Parathyroid adenoma (tissue), 2 donors: ENCODE results near the gene TMX1.

Experiments
- H2AFZ ChIP-seq: fragments of 300-600 bp; sonication (generic); one replicate; pipeline ENCODE4 v1.7.0; 2017; ENCODE audit warnings: antibody characterized with exemption, mild to moderate bottlenecking
- H3K27ac ChIP-seq: fragments of 300-600 bp; sonication (generic); one replicate; pipeline ENCODE4 v1.7.0; 2017
- H3K27me3 ChIP-seq: fragments of 300-600 bp; sonication (generic); one replicate; pipeline ENCODE4 v1.7.0; 2017; ENCODE audit warnings: low read length; ENCODE audit not compliant: control insufficient read depth, insufficient read depth
- H3K36me3 ChIP-seq: fragments of 300-600 bp; sonication (generic); one replicate; pipeline ENCODE4 v1.7.0; 2017; ENCODE audit warnings: low read length; ENCODE audit not compliant: control insufficient read depth, insufficient read depth
- H3K4me1 ChIP-seq: fragments of 300-600 bp; sonication (generic); one replicate; pipeline ENCODE4 v1.7.0; 2017; ENCODE audit warnings: control low read depth
- H3K4me2 ChIP-seq: fragments of 300-600 bp; sonication (generic); one replicate; pipeline ENCODE4 v1.7.0; 2017; ENCODE audit warnings: low read length
- H3K4me3 ChIP-seq: fragments of 300-600 bp; sonication (generic); one replicate; pipeline ENCODE4 v1.7.0; 2017; ENCODE audit warnings: low read depth, low read length
- H3K79me2 ChIP-seq: fragments of 300-600 bp; sonication (generic); one replicate; pipeline ENCODE4 v1.7.0; 2017; ENCODE audit warnings: control low read depth
- H3K9ac ChIP-seq: fragments of 300-600 bp; sonication (generic); one replicate; pipeline ENCODE4 v1.7.0; 2017; ENCODE audit warnings: mild to moderate bottlenecking
- H3K9me3 ChIP-seq: fragments of 300-600 bp; sonication (generic); one replicate; pipeline ENCODE4 v1.7.0; 2017; ENCODE audit warnings: low read length; ENCODE audit not compliant: control insufficient read depth
- CTCF ChIP-seq: fragments of 300-600 bp; sonication (generic); IDR thresholded peaks from one replicate; pipeline ENCODE4 v1.7.0; 2017; ENCODE audit warnings: antibody characterized with exemption, mild to moderate bottlenecking
- donor health status: primary hyperparathyroidism.

The TMX1 gene

DNA sequence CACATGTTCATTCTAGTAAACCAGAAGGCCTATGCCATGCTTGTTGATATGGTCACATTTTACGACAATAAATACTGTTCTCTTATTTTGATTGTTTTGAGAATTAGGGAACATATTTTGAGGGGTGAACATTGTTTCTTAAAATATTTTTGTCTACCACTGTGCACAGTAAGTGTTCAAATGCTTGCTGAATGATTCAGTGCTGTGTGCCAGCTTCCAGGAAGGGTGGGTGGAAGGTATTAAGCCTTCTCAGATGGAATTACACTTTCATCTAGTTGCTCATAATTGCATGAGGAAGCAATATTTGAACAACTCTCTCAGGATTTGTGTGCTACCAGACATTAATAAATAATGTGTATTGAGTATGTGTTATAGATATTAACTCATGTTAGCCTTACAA lies 15.5 kb upstream of the TMX1 start:
- no peak for TF ChIP-seq CTCF
- Histone ChIP-seq H3K27ac (no peak overlapping the region), H3K27me3 (no peaks in the 10 kb centered on the region), H3K79me2 (no peaks in the 10 kb centered on the region), H3K9me3 (no peaks in the 10 kb centered on the region), H3K4me3 (no peak overlapping the region), H3K9ac (no peak overlapping the region), H3K36me3 (no peaks in the 10 kb centered on the region), H3K4me1 (no peaks in the 10 kb centered on the region), H3K4me2 (no peak overlapping the region), H2AFZ (no peak overlapping the region)

- no peak overlapping the region for H3K4me2 ChIP-seq
Observed at GRCh38 chr14:51225751-51226150, 14.3 kb upstream of the TMX1 start.

DNA sequence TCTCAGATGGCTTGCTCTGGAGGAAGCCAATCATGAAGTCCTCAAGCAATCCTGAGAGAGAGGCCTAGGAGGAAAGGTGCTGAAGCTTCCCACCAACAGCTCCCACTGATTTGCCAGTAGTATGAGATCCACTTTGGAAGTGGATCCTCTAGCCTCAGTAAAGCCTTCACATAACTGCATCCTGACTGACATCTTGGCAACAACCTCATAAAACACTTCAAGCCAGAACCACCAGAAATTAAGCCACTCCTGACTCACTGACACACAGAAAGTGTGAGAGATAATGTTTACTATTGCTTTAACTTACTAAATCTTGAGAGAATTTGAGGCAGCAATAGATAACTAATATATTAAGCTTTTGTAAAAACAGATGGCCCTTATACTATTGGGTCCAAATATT lies 11.7 kb upstream of the TMX1 start:
- H2AFZ ChIP-seq = no peak overlapping the region
- no peaks in the 10 kb centered on the region for H3K36me3 ChIP-seq
- H3K9me3 ChIP-seq = no peaks in the 10 kb centered on the region
- TF ChIP-seq CTCF = no peak
- H3K9ac ChIP-seq = no peak overlapping the region
- no peaks in the 10 kb centered on the region for H3K27me3 ChIP-seq
- no peak overlapping the region for H3K4me2 ChIP-seq
- no peaks in the 10 kb centered on the region for H3K79me2 ChIP-seq
- H3K4me3 ChIP-seq = no peak overlapping the region
- H3K4me1 ChIP-seq = no peaks in the 10 kb centered on the region
- H3K27ac ChIP-seq = no peak overlapping the region

More at GRCh38 chr14:51225751-51226150, 14.3 kb upstream of the TMX1 start:
- Histone ChIP-seq H3K9me3 (no peaks in the 10 kb centered on the region), H3K4me1 (no peaks in the 10 kb centered on the region), H3K27me3 (no peaks in the 10 kb centered on the region), H3K9ac (no peak overlapping the region), H2AFZ (no peak overlapping the region), H3K27ac (no peak overlapping the region), H3K79me2 (no peaks in the 10 kb centered on the region), H3K4me3 (no peak overlapping the region), H3K36me3 (no peaks in the 10 kb centered on the region)
- TF ChIP-seq CTCF = no peak

- no peaks in the 10 kb centered on the region for H3K79me2 ChIP-seq
- no peaks in the 10 kb centered on the region for H3K9me3 ChIP-seq
- H3K4me1 ChIP-seq = no peaks in the 10 kb centered on the region
- H3K9ac ChIP-seq = no peak overlapping the region
- no peak overlapping the region for H3K27ac ChIP-seq
- H2AFZ ChIP-seq = no peak overlapping the region
- no peak overlapping the region for H3K4me3 ChIP-seq
- no peak overlapping the region for H3K4me2 ChIP-seq
- no peaks in the 10 kb centered on the region for H3K36me3 ChIP-seq
- no peaks in the 10 kb centered on the region for H3K27me3 ChIP-seq
- no peak for TF ChIP-seq CTCF
Observed at GRCh38 chr14:51228890-51229289, 11.2 kb upstream of the TMX1 start.

DNA sequence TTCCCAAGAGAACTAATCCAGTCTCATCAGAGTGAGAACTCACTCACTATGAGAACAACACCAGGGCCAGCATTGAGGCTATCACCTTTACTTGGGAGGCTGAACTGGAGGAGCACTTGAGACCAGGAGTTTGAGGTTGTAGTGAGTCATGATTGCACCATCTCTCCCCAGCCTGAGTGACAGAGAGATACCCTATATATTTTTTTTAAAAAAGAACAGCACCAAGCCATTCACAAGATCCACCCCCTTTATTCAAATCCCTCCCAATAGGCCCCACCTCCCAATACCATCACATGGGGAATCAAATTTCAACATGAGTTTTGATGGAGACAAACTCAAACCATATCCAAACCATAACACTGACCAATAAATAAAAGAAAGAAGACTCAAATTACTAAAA lies 3.7 kb upstream of the TMX1 start:
- no peak for TF ChIP-seq CTCF
- H3K27me3 ChIP-seq = no peaks in the 10 kb centered on the region

More for the DNA sequence above, 3.7 kb upstream of the TMX1 start:
- Histone ChIP-seq H3K4me3 (no peak overlapping the region), H3K27ac (no peak overlapping the region), H3K4me2 (no peak overlapping the region), H3K9me3 (no peaks in the 10 kb centered on the region), H3K9ac (no peak overlapping the region), H3K4me1 (peaks cover under 1% of the 10 kb centered on the region), H3K79me2 (no peaks in the 10 kb centered on the region), H2AFZ (no peak overlapping the region), H3K36me3 (no peaks in the 10 kb centered on the region)
